WTC11 (cell line): ENCODE data around the gene TNFRSF14.

Source experiments
- ATF3 ChIP-seq: sonication (generic); formaldehyde crosslinking; conservative IDR thresholded peaks from 2 replicates; pipeline ENCODE4 v1.8.1; 2022; ENCODE audit warnings: mild to moderate bottlenecking, missing genetic modification reagents
- CTCF ChIP-seq: fragments of 200-600 bp; IDR thresholded peaks from 2 replicates; pipeline ENCODE4 v1.8.0; 2022; ENCODE audit warnings: antibody characterized with exemption
- E2F5 ChIP-seq: sonication (generic); formaldehyde crosslinking; IDR thresholded peaks from 2 replicates; pipeline ENCODE4 v1.8.1; 2022; ENCODE audit warnings: mild to moderate bottlenecking, moderate library complexity, missing genetic modification reagents
- HMGA2 ChIP-seq: fragments of 250-450 bp; sonication (Bioruptor Pico); IDR thresholded peaks from 2 replicates; pipeline ENCODE4 v1.4.0; 2021; ENCODE audit warnings: mild to moderate bottlenecking, moderate library complexity
- HMGXB4 ChIP-seq: sonication (generic); formaldehyde crosslinking; IDR thresholded peaks from 2 replicates; pipeline ENCODE4 v1.8.1; 2023; ENCODE audit warnings: mild to moderate bottlenecking, moderate library complexity, missing genetic modification reagents
- IRF2 ChIP-seq: sonication (generic); formaldehyde crosslinking; IDR thresholded peaks from 2 replicates; pipeline ENCODE4 v1.8.0; 2022; ENCODE audit warnings: low read depth, missing genetic modification reagents, borderline replicate concordance
- KAT7 ChIP-seq: sonication (generic); formaldehyde crosslinking; IDR thresholded peaks from 2 replicates; pipeline ENCODE4 v1.8.1; 2023; ENCODE audit warnings: missing genetic modification reagents, mild to moderate bottlenecking, borderline replicate concordance
- MXD4 ChIP-seq: fragments of 250-450 bp; sonication (Bioruptor Pico); IDR thresholded peaks from 2 replicates; pipeline ENCODE4 v1.8.0; 2021; ENCODE audit warnings: mild to moderate bottlenecking, moderate library complexity, borderline replicate concordance
- NFYB ChIP-seq: sonication (generic); formaldehyde crosslinking; conservative IDR thresholded peaks from 2 replicates; pipeline ENCODE4 v1.8.0; 2022; ENCODE audit warnings: low read depth, missing genetic modification reagents
- RORB ChIP-seq: fragments of 250-450 bp; sonication (Bioruptor Pico); IDR thresholded peaks from 2 replicates; pipeline ENCODE4 v1.9.0; 2021; ENCODE audit warnings: mild to moderate bottlenecking
- SP1 ChIP-seq: sonication (generic); formaldehyde crosslinking; conservative IDR thresholded peaks from 2 replicates; pipeline ENCODE4 v1.8.1; 2022; ENCODE audit warnings: missing genetic modification reagents
- TCF7 ChIP-seq: sonication (generic); formaldehyde crosslinking; IDR thresholded peaks from 2 replicates; pipeline ENCODE4 v1.8.0; 2022; ENCODE audit warnings: mild to moderate bottlenecking, low read depth, missing genetic modification reagents, moderate library complexity
- ZBTB43 ChIP-seq: sonication (generic); formaldehyde crosslinking; IDR thresholded peaks from 2 replicates; pipeline ENCODE4 v1.8.1; 2023; ENCODE audit warnings: mild to moderate bottlenecking, missing genetic modification reagents
- ZNF512 ChIP-seq: sonication (generic); formaldehyde crosslinking; IDR thresholded peaks from 2 replicates; pipeline ENCODE4 v1.8.1; 2022; ENCODE audit warnings: missing genetic modification reagents, borderline replicate concordance

GRCh38 chr1:2609319-2610035, 53.3 kb downstream of the TNFRSF14 start:
- TF ChIP-seq CTCF: no peak
- no peak for TF ChIP-seq ATF3 (CRISPR knock-in tag)
- TF ChIP-seq NFYB (CRISPR knock-in tag): no peak
- no peak for TF ChIP-seq ZNF512 (CRISPR knock-in tag)
- TF ChIP-seq IRF2 (CRISPR knock-in tag): no peak
- TF ChIP-seq TCF7 (CRISPR knock-in tag): no peak
- no peak for TF ChIP-seq RORB (CRISPR knock-in tag)
- no peak for TF ChIP-seq ZBTB43 (CRISPR knock-in tag)
- no peak for TF ChIP-seq KAT7 (CRISPR knock-in tag)
- TF ChIP-seq SP1: no peak
- TF ChIP-seq MXD4 (CRISPR knock-in tag): no peak
- no peak for TF ChIP-seq HMGXB4 (CRISPR knock-in tag)
- no peak for TF ChIP-seq HMGA2 (CRISPR knock-in tag)
- no peak for TF ChIP-seq E2F5
